Dedifferentiated amniotic fluid mesenchymal stem cell (primary cell): ENCODE results near the gene SH3RF2.
"Not testable (repeated sequence)": the region's sequence is repeated elsewhere in the genome, so short reads cannot be mapped to it uniquely, and the experiment has no call there.

Source experiments
- DNase-seq: peaks from one replicate; pipeline ENCODE4 v3.0.0-alpha.2; 2016; ENCODE audit errors: extremely low spot score

Gene SH3RF2

GRCh38 chr5:145936401-145937131, at the start of gene SH3RF2:
Gene SH3RF2 (plus strand): TSS chr5:145936578. CDS start chr5:145937929, 1,351 bp downstream.
- peak; percentile 72 for DNase-seq

GRCh38 chr5:145887217-145887616, 49.2 kb upstream of the SH3RF2 start:
- no peak for DNase-seq

GRCh38 chr5:145887976-145888574, 48.3 kb upstream of the SH3RF2 start:
- DNase-seq: no peak

GRCh38 chr5:145889611-145890010, 46.8 kb upstream of the SH3RF2 start:
- no peak for DNase-seq

- DNase-seq: not testable (repeated sequence)
Measured at GRCh38 chr5:145891378-145891777, 45.0 kb upstream of the SH3RF2 start.

GRCh38 chr5:145898171-145898570, 38.2 kb upstream of the SH3RF2 start:
- no peak for DNase-seq

GRCh38 chr5:145902421-145902820, 34.0 kb upstream of the SH3RF2 start:
- DNase-seq: no peak

- DNase-seq: no peak
Measured at GRCh38 chr5:145903113-145903512, 33.3 kb upstream of the SH3RF2 start.

- no peak for DNase-seq
Measured at GRCh38 chr5:145903867-145904266, 32.5 kb upstream of the SH3RF2 start.

GRCh38 chr5:145904743-145905142, 31.6 kb upstream of the SH3RF2 start:
- no peak for DNase-seq

GRCh38 chr5:145906401-145906800, 30.0 kb upstream of the SH3RF2 start:
- no peak for DNase-seq

- DNase-seq: no peak
Measured at GRCh38 chr5:145908206-145908960, 28.0 kb upstream of the SH3RF2 start.

GRCh38 chr5:145911164-145911563, 25.2 kb upstream of the SH3RF2 start:
- no peak for DNase-seq

GRCh38 chr5:145912019-145912418, 24.4 kb upstream of the SH3RF2 start:
- no peak for DNase-seq

GRCh38 chr5:145912594-145912993, 23.8 kb upstream of the SH3RF2 start:
- no peak for DNase-seq

- DNase-seq: no peak
Measured at GRCh38 chr5:145913701-145914100, 22.7 kb upstream of the SH3RF2 start.

GRCh38 chr5:145915970-145916638, 20.3 kb upstream of the SH3RF2 start:
- DNase-seq: no peak

GRCh38 chr5:145917288-145917687, 19.1 kb upstream of the SH3RF2 start:
- DNase-seq: no peak

- no peak for DNase-seq
Measured at GRCh38 chr5:145918397-145918796, 18.0 kb upstream of the SH3RF2 start.

- no peak for DNase-seq
Measured at GRCh38 chr5:145919413-145919812, 17.0 kb upstream of the SH3RF2 start.

GRCh38 chr5:145920542-145921210, 15.7 kb upstream of the SH3RF2 start:
- DNase-seq: no peak

GRCh38 chr5:145921211-145921610, 15.2 kb upstream of the SH3RF2 start:
- no peak for DNase-seq
